Measurements from ENCODE around the gene PTPA.

GRCh38 chr9:129073404-129073803, 37.8 kb upstream of the PTPA start:
- TF ChIP-seq POLR2A (IDR thresholded peaks at IDR 0.05), result no peak
- TF ChIP-seq, protein P1, sequence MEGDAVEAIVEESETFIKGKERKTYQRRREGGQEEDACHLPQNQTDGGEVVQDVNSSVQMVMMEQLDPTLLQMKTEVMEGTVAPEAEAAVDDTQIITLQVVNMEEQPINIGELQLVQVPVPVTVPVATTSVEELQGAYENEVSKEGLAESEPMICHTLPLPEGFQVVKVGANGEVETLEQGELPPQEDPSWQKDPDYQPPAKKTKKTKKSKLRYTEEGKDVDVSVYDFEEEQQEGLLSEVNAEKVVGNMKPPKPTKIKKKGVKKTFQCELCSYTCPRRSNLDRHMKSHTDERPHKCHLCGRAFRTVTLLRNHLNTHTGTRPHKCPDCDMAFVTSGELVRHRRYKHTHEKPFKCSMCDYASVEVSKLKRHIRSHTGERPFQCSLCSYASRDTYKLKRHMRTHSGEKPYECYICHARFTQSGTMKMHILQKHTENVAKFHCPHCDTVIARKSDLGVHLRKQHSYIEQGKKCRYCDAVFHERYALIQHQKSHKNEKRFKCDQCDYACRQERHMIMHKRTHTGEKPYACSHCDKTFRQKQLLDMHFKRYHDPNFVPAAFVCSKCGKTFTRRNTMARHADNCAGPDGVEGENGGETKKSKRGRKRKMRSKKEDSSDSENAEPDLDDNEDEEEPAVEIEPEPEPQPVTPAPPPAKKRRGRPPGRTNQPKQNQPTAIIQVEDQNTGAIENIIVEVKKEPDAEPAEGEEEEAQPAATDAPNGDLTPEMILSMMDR (IDR thresholded peaks at IDR 0.05), result no peak
- TF ChIP-seq POLR2AphosphoS5 (IDR thresholded peaks at IDR 0.05), result no peak
- no peak for TF ChIP-seq EP300 (IDR thresholded peaks at IDR 0.05)
